ENCODE results near the gene BHLHE23.

DNA sequence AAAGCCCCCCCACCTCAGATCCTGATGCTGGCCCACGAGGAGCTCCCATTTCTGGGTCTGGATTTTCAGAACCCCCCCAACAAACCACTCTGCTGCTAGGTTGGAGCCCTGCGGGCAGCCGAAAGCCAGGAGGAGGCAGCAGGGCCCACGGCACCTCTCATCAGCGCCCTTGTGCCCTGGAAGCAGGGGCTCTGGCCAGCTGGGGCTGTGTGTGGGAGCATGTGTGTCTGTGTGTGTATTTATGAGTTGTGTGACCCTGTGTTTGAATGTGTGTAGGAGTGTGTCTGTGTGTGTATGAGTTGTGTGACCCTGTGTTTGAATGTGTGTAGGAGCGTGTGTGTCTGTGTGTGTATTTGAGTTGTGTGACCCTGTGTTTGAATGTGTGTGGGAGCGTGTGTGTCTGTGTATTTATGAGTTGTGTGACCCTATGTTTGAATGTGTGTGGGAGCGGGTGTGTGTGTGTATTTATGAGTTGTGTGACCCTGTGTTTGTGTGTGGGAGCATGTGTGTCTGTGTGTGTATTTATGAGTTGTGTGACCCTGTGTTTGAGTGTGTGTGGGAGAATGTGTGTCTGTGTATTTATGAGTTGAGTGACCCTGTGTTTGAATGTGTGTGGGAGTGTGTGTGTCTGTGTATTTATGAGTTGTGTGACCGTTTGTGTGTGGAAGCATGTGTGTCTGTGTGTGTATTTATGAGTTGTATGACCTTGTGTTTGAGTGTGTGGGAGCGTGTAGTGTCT is 35.4 kb downstream of the BHLHE23 start:
- TF ChIP-seq POLR2AphosphoS5 (IDR thresholded peaks at IDR 0.05) (no peak), CTCF (IDR thresholded peaks at IDR 0.05) (no peak)

All from suprapubic skin (tissue), 3 donors.